Amniotic stem cell (primary cell): Measurements from ENCODE around the gene HAPLN3.

Experiments
- DNase-seq: peaks from one replicate; lab custom pipeline; 2025; lab: John Stamatoyannopoulos, UW

The HAPLN3 gene

DNA sequence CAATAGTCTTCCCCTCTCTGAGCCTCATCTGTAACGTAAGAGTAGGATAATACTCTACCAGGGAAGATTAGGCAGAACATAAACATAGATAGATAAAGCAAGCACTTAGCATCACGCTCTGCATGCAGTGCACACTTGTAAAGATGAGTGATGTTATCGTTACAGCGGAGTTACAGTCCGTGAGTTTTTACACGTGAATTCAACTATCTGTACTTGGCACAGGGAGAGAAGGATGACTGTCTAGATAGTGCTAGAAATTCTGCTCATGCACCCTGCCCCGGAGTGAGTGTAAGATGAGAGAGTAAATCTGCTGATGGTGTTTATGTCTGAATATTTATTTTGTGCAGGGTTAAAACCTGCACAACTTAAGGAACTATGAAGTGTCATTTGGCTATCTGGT lies 35.8 kb downstream of the HAPLN3 start:
- DNase-seq = no peak

DNA sequence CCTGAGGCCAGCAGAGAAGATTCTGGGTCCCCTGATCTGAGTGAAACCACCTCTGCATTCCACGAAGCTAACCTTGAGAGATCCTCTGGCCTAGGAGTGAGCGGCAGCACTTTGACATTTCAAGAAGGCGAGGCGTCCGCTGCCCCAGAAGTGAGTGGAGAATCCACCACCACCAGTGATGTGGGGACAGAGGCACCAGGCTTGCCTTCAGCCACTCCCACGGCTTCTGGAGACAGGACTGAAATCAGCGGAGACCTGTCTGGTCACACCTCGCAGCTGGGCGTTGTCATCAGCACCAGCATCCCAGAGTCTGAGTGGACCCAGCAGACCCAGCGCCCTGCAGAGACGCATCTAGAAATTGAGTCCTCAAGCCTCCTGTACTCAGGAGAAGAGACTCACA lies 36.4 kb downstream of the HAPLN3 start:
- no peak for DNase-seq

DNA sequence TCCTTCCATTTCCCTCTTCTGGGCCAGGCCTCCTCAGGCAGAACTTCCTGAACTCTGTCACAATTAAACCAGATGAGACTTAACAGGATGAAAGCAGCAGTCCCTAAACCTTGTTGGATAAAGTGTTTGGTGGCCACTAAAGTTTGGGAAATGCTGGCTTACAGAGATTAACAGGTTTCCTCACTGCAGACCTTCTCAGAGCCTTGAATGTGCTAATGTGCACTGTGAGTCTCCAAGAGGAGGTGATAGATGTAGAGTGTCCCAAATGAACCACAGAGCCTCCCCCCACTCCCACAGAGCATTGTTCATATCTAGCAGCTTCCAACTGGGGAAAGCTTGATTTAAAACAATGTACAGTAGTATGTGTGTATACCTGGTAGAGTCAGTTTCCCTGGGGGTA lies 42.9 kb downstream of the HAPLN3 start:
- no peak for DNase-seq

DNA sequence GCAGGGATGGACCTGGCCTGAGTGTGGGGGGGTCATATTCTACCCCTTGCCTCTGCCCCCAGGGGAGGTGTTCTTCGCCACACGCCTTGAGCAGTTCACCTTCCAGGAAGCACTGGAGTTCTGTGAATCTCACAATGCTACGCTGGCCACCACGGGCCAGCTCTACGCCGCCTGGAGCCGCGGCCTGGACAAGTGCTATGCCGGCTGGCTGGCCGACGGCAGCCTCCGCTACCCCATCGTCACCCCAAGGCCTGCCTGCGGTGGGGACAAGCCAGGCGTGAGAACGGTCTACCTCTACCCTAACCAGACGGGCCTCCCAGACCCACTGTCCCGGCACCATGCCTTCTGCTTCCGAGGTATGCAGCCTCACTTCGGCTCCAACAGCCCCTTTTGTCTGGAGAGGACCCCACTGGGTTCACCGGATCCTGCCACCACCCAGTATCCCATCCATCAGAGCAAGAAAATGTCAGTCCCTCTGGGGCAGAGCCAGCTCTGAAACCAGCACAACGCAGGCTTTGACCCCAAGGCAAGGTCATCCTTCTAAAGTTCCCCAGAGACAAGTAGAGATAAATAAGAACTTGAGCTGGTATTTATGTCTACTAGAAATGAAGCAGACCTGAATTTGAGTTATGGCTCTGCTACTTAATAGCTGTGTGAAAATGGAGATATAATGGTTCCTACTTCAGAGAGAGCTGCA lies 45.8 kb downstream of the HAPLN3 start:
- no peak for DNase-seq

DNA sequence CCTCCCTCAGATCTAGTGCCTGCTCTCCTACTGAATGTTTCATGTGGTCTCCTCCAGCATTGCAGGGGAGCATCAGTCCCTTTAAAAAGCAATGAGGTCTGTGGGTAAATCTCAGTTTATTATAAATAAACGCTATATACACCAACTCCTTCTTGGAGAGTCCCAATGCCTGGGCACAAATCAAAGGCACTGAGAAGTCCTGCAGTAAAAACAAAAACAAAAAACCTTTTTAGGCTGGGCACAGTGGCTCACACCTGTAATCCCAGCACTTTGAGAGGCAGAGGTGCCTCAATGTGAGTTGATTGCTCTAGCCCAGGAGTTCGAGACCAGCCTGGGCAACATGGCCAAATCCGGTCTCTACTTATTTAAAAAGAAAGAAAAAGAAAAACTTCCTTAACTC lies 47.1 kb downstream of the HAPLN3 start:
- no peak for DNase-seq

DNA sequence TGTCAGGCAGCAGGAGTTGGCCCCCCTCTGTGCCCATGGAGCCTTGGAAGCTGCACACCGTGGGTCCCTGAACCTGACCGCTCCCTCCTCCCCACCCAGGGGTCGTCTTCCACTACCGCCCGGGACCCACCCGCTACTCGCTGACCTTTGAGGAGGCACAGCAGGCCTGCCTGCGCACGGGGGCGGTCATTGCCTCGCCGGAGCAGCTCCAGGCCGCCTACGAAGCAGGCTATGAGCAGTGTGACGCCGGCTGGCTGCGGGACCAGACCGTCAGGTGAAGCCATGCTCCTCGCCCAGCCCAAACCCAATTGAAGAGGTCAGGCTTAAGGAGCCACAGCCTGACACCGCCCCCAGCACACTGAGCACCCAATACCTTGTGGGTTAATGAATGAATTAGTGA lies 48.2 kb downstream of the HAPLN3 start:
- DNase-seq = no peak

DNA sequence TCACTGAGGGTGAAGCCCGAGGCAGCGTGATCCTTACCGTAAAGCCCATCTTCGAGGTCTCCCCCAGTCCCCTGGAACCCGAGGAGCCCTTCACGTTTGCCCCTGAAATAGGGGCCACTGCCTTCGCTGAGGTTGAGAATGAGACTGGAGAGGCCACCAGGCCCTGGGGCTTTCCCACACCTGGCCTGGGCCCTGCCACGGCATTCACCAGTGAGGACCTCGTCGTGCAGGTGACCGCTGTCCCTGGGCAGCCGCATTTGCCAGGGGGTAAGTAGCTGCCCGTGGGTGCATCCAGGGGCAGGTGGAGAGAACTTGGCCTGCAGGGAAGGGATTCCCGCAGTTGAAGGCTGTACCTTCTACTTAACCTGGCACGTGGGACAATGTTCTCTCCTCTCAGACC lies 49.7 kb downstream of the HAPLN3 start:
- no peak for DNase-seq

DNA sequence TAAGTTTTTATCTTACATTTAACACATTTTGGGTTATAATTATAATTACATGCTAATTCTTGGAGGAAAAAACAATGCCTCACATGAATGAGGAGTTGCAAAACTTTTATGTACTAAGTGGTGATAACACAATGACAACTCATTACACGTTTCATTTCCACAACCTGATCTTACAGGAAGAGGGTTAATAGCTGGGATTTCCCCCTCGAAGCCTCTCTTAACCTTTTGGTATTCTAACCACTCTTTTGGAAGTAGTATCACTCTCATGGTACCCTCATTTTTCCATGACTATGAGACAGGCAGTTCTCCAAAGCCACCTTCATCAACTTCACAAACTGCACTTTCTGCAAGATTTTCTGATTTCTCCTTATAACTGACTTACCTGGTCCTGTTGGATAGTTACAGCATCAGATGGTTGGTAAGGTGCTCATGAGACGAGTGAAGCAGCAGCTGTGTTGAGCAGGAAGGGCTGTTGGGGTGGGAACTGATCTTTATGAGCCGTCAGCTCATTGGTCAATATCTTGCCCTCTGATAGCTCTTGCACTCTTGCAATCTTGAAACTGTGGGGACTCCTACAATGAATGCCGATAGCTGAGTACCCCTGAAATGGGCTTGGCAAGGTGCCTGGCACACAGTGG lies 50.5 kb downstream of the HAPLN3 start:
- DNase-seq = no peak

DNA sequence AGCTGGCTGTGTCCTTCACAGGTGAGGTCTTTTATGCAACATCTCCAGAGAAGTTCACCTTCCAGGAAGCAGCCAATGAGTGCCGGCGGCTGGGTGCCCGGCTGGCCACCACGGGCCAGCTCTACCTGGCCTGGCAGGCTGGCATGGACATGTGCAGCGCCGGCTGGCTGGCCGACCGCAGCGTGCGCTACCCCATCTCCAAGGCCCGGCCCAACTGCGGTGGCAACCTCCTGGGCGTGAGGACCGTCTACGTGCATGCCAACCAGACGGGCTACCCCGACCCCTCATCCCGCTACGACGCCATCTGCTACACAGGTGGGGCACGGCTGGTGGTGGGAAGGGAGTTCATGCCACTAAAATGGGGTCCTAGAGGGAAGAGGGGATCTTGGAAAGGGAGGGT lies 52.0 kb downstream of the HAPLN3 start:
- no peak for DNase-seq

DNA sequence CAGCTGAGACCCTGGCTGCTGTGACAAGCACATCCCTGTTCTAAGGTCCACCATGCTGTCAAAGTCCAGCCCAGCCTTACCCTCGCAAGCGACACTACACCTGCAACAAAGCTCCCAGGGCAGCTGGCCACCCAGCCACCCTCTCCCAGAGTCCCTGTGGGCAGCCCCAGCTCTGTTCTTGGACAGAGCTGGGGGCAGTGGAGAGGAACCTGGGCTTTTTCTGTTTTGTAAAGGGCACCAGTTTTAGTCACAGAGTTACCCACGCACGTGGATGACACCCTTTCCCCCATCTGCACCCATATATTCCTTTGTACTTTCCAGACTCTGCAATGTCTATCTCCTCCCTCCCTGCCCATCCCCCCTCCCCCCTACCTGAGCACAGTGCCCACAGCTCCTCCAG lies 53.2 kb downstream of the HAPLN3 start:
- DNase-seq = no peak

DNA sequence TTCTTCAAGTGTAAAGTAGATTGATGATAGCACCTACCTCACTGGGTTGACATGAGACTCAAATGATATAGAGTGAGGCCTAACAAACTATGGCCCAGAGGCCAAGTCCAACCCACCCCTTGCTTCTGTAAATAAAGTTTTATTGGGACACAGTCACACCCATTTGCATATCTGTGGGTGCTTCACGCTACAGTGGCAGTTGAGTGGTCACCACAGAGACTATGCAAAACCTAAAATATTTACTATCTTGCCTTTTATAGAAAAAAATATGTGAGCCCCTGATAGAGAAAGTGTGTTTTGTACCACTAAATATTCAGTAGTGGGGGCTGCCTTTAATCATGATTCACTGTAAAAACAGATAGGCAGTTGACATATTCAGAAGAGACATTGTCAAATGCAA lies 54.1 kb downstream of the HAPLN3 start:
- no peak for DNase-seq

DNA sequence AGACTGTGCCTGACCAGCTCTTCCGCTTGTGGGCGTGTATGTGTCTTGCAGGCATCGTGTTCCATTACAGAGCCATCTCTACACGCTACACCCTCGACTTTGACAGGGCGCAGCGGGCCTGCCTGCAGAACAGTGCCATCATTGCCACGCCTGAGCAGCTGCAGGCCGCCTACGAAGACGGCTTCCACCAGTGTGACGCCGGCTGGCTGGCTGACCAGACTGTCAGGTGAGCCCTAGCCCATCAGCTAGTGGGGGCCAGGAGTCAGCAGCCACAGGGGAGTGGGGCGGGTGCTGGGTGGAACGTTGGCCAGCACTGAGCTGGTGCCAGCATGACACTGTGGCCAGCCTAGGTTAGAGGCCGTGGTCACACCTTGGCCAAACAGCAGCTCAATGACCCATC lies 55.4 kb downstream of the HAPLN3 start:
- DNase-seq = no peak

DNA sequence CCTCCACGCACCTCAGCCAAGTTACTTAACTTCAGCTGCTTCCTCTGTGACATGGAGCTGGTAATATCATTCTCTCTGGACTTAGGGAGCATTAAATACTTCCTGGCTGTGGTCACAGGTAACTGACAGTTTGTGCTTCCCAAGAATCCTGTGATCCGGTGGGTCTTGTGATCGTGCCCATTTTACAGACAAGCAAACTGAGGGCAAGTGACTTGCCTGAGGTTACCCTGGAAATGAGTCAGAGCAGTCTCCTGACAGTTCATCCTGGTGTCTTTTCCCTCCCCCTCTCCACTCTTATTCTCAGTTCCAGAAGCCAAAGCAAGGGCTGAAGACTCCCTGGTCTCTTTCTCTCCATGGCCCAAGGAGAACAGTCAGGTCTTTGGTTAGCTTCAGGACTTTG lies 56.2 kb downstream of the HAPLN3 start:
- no peak for DNase-seq

DNA sequence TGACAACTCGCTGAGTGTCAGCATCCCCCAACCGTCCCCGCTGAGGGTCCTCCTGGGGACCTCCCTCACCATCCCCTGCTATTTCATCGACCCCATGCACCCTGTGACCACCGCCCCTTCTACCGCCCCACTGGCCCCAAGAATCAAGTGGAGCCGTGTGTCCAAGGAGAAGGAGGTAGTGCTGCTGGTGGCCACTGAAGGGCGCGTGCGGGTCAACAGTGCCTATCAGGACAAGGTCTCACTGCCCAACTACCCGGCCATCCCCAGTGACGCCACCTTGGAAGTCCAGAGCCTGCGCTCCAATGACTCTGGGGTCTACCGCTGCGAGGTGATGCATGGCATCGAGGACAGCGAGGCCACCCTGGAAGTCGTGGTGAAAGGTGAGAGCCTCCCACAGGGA lies 56.7 kb downstream of the HAPLN3 start:
- no peak for DNase-seq

DNA sequence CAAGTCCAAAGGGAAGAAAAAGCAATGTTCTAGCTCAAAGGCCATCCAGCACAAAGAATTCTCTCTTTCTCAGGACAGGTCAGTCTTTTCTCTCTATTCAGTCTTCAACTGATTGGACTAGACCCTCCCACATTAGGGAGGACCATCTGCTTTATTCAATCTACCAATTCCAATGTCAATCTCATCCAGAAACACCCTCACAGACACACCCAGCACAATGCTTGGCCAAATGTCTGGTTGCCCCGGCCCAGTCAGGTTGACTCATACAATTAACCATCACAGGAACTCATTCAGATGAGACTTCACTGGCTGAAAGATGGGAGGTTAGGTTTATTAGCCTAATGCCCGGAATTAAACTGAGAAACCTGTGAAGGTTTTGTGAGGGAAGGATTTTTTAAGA lies 59.7 kb downstream of the HAPLN3 start:
- DNase-seq = no peak

DNA sequence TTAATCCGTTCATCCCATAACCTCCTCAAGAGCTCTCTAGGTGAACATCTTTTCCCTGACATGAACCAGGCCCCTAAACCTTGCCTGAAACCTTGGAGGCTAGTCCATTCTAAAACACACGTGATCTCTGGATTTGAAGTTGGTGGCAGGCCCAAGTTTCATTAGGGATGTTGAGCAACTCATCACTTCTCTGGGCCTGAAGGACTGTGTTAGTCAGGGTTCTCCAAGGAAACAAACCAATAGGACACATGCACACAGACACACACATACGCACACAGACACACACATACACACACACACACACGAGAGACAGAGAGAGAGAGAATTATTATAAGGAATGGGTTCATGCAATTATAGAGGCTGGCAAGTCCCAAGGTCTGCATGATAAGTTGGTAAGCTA lies 60.2 kb downstream of the HAPLN3 start:
- no peak for DNase-seq

DNA sequence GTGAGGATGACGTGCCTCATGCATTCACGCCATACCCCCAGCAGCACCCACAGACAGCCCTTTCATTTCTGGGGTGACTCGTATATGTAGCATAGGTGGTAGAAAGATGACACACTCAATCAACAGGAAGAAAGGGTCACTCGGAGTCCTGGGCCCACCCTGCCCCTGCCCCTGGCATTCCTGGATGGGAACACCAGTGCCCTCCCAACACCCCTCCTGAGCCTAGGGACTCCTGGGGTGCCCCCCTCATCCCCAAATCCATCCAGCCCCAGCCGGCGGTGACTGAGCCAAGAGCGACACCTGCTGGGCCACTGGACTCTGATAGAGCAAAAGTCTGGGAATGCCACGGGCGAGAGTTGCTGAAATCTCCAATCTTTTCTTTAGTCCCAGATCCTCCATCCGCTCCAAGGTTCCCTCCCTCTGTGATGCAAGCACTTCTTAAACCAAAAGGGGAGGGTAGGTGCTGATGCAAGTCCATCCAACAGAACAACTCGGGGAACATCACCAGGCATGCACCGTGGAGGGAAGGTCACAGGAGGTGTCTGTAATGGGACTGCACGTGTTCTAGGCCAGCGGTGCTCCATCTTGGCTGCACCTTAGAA lies 61.0 kb downstream of the HAPLN3 start:
- no peak for DNase-seq

DNA sequence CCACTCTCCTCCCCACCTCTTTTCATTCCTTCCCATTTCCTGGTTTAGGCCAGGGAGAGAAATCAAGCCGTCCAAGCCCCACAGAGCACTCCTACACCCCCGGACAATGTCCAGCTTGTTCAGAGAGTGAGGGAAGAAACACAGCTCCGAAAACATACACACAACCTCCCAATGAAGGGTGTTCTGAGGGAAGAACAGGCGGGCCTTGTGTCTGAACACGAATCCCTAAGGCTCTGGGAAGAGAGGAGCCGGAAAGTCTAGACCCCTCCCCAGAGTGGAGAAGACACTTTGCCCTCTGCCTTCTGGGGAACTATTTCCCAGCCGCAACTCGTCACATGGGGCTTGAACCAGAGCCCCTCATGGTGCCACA lies 61.6 kb downstream of the HAPLN3 start:
- no peak for DNase-seq

DNA sequence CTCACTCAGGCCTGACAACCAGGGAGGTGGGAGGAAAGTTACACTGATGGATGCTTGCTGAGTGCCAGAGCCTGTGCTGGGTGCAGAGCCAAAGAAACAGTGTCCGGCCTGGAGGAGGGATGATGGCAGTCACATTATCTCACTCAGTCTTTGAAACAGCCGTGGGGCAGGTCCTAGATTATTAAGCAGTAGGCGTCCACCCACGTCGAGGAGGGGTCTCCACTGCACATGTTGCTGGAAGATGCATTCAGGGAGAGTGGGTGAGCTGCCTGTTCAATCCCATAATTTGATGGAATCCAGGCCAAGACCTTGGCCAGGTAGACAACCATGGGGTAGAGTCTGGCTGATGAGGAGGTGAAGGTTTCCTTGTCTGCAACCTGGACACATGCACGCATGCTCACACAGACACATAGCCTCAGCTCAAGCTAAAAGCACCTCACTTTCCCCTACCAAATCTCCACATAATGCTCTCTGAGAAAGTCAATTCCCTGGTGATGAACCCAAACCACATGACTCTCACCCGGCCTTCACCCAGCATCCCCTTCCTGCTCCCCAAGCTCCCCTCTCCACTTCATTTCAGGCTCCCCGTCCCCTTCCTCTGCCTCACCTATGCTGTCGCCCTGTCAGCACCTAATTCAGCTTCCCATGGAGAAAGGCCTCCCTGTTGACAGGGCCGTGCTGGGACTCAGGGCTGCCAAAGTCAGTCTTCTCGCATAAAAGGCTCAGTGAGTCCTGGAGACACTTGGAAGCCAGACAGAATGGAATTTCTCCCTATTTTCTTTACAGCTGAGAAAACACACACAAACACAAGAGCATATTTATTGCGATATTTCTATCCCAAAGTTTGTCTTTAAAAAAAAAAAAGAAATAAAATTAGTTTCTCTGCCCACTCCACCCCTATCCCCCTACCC lies 62.3 kb downstream of the HAPLN3 start:
- DNase-seq = no peak

DNA sequence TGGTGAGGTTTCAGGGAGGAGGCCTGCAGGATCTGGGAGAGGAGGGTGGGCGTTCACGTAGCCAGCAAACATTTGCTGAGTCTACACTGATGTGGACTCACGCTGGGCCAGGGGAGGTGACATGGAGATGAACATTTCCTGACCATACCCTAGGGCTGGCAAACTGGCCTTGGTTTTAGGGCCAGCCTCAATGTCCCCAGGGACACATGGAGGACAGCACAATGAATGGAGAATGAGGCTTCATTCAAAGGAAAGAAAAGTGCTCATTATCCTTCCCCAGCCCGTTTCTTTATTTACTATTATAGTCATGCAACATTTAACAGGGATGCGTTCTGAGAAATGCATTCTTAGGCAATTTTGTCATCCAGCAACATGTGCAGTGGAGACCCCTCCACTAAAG lies 65.3 kb downstream of the HAPLN3 start:
- DNase-seq = no peak

DNA sequence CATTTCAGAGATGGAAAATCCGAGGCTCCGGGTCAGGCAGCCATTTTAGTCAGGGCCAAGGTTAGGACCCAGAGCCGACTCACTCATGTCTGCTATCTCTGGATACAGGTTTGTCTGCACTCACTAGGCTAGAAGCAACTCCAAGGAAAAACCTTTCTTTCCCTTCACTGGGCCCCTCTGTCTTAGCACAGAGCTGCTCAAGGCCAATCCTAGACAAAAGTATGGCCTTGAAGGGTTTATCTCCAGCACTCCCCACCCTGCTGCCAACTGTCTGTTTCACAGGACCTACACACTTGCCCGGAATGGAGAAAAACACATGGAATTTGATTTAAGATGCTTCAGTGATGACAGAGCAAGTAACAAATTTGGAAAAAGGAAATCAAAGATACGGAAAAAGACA lies 66.6 kb downstream of the HAPLN3 start:
- DNase-seq = no peak
